ENCODE results near the gene CAMTA1. TPM values are rescaled to one million over a fixed set of nuclear protein-coding genes. Genes with fewer than 3 reads are reported as not detected.

CAMTA1 gene
- total RNA-seq, 1 donor from 2014 or later: 268 TPM

- peaks cover 19% of the 10 kb centered on the region for H3K9me3 Mint-ChIP-seq
- no peaks in the 10 kb centered on the region for H3K9me3 ChIP-seq (ENCODE audit: low read depth)
- H3F3A ChIP-seq (ENCODE audit: low read depth): no peaks in the 10 kb centered on the region
- peaks cover 5% of the 10 kb centered on the region for H3K27me3 Mint-ChIP-seq (ENCODE audit: insufficient read depth, low read depth)
- no peak overlapping the region for H2AFZ ChIP-seq (replicated peaks)
- TF ChIP-seq EZH2phosphoT487 (IDR thresholded peaks at IDR 0.05) (no peak), CTCF (IDR thresholded peaks at IDR 0.05) (no peak), EZH2 (IDR thresholded peaks at IDR 0.05) (no peak)
- no peak overlapping the region for H3K27ac ChIP-seq
- H3K4me1 ChIP-seq: no peaks in the 10 kb centered on the region
- peak overlapping the region; percentile 62 for H3K4me3 Mint-ChIP-seq
- no peak for DNase-seq (ENCODE audit: low spot score)
- H4K20me1 ChIP-seq (ENCODE audit: low read depth): no peaks in the 10 kb centered on the region
- no peaks in the 10 kb centered on the region for H3K36me3 Mint-ChIP-seq
- no peaks in the 10 kb centered on the region for H3K79me2 ChIP-seq (ENCODE audit: low read depth)
- no peak overlapping the region for H3K9ac ChIP-seq
- no peak overlapping the region for H3K4me3 ChIP-seq
- no peak overlapping the region for H3K27ac Mint-ChIP-seq
- H3K36me3 ChIP-seq: no peaks in the 10 kb centered on the region
- H3K27me3 ChIP-seq: no peaks in the 10 kb centered on the region
- no peak overlapping the region for H3K4me2 ChIP-seq
- H3K4me1 Mint-ChIP-seq: no peaks in the 10 kb centered on the region
Measured at GRCh38 chr1:7418442-7419080, 633.3 kb downstream of the CAMTA1 start.

GRCh38 chr1:7420098-7420445 lies 634.8 kb downstream of the CAMTA1 start:
- no peak for DNase-seq (ENCODE audit: low spot score)
- peaks cover 6% of the 10 kb centered on the region for H3K27me3 Mint-ChIP-seq (ENCODE audit: insufficient read depth, low read depth)
- H3K27ac Mint-ChIP-seq: no peak overlapping the region
- no peaks in the 10 kb centered on the region for H3K4me1 ChIP-seq
- H3K27ac ChIP-seq: no peak overlapping the region
- H3K9ac ChIP-seq: no peak overlapping the region
- no peaks in the 10 kb centered on the region for H3K27me3 ChIP-seq
- H2AFZ ChIP-seq (replicated peaks): no peak overlapping the region
- peaks cover 4% of the 10 kb centered on the region for H3K4me1 Mint-ChIP-seq
- no peak overlapping the region for H3K4me3 ChIP-seq
- no peak overlapping the region for H3K4me3 Mint-ChIP-seq
- peaks cover 19% of the 10 kb centered on the region for H3K9me3 Mint-ChIP-seq
- H3K4me2 ChIP-seq: no peak overlapping the region
- H3K9me3 ChIP-seq (ENCODE audit: low read depth): no peaks in the 10 kb centered on the region
- no peaks in the 10 kb centered on the region for H3K36me3 ChIP-seq
- no peak for TF ChIP-seq CTCF (IDR thresholded peaks at IDR 0.05)
- no peak for TF ChIP-seq EZH2 (IDR thresholded peaks at IDR 0.05)
- TF ChIP-seq EZH2phosphoT487 (IDR thresholded peaks at IDR 0.05): no peak
- no peaks in the 10 kb centered on the region for H3K36me3 Mint-ChIP-seq
- H3K79me2 ChIP-seq (ENCODE audit: low read depth): no peaks in the 10 kb centered on the region
- H3F3A ChIP-seq (ENCODE audit: low read depth): no peaks in the 10 kb centered on the region
- H4K20me1 ChIP-seq (ENCODE audit: low read depth): no peaks in the 10 kb centered on the region

GRCh38 chr1:7420470-7421100 lies 635.3 kb downstream of the CAMTA1 start:
- Histone ChIP-seq H3K4me3 (no peak overlapping the region), H3K9ac (no peak overlapping the region), H3F3A (ENCODE audit: low read depth) (no peaks in the 10 kb centered on the region), H3K27ac (no peak overlapping the region), H4K20me1 (ENCODE audit: low read depth) (no peaks in the 10 kb centered on the region), H2AFZ (replicated peaks) (no peak overlapping the region), H3K36me3 (no peaks in the 10 kb centered on the region), H3K9me3 (ENCODE audit: low read depth) (no peaks in the 10 kb centered on the region), H3K79me2 (ENCODE audit: low read depth) (no peaks in the 10 kb centered on the region), H3K4me1 (no peaks in the 10 kb centered on the region), H3K27me3 (no peaks in the 10 kb centered on the region), H3K4me2 (no peak overlapping the region)
- Mint-ChIP-seq H3K27ac (no peak overlapping the region), H3K36me3 (no peaks in the 10 kb centered on the region), H3K4me3 (no peak overlapping the region), H3K27me3 (ENCODE audit: insufficient read depth, low read depth) (peaks cover 6% of the 10 kb centered on the region), H3K9me3 (peaks cover 19% of the 10 kb centered on the region), H3K4me1 (peaks cover 4% of the 10 kb centered on the region)
- no peak for DNase-seq (ENCODE audit: low spot score)
- no peak for TF ChIP-seq EZH2 (IDR thresholded peaks at IDR 0.05)
- no peak for TF ChIP-seq EZH2phosphoT487 (IDR thresholded peaks at IDR 0.05)
- no peak for TF ChIP-seq CTCF (IDR thresholded peaks at IDR 0.05)

Data from neural progenitor cell (in vitro differentiated cells).